Neuronal stem cell (in vitro differentiated cells): Measurements from ENCODE around the gene CEP70.

Experiments used
- DNase-seq: peaks from one replicate; pipeline ENCODE4 v3.0.0-alpha.2; 2013; ENCODE audit warnings: low spot score
- H2AFZ ChIP-seq: one replicate; pipeline ENCODE4 v1.6.1; 2013; ENCODE audit warnings: mild to moderate bottlenecking, low read length, inconsistent platforms
- H2AK5ac ChIP-seq: 2 replicates; pipeline ENCODE4 v1.6.1; 2013; ENCODE audit warnings: low read depth, mild to moderate bottlenecking, inconsistent platforms, low read length, moderate library complexity, mixed read lengths
- H2BK120ac ChIP-seq: 2 replicates; pipeline ENCODE4 v1.6.1; 2013; ENCODE audit warnings: low read depth, mild to moderate bottlenecking, inconsistent platforms, low read length, moderate library complexity, mixed read lengths
- H2BK12ac ChIP-seq: one replicate; pipeline ENCODE4 v1.6.1; 2013; ENCODE audit warnings: low read length, inconsistent platforms
- H2BK15ac ChIP-seq: 2 replicates; pipeline ENCODE4 v1.6.1; 2013; ENCODE audit warnings: mild to moderate bottlenecking, low read length, inconsistent platforms, mixed read lengths
- H2BK5ac ChIP-seq: one replicate; pipeline ENCODE4 v1.6.1; 2013; ENCODE audit warnings: inconsistent platforms, mild to moderate bottlenecking, low read length, moderate library complexity
- H3K14ac ChIP-seq: one replicate; pipeline ENCODE4 v1.6.1; 2013; ENCODE audit warnings: low read length, inconsistent platforms
- H3K18ac ChIP-seq: 2 replicates; pipeline ENCODE4 v1.6.1; 2013; ENCODE audit warnings: low read length, inconsistent platforms
- H3K23ac ChIP-seq: 2 replicates; pipeline ENCODE4 v1.6.1; 2013; ENCODE audit warnings: low read depth, mild to moderate bottlenecking, mixed read lengths, low read length, inconsistent platforms; ENCODE audit not compliant: poor library complexity
- H3K27ac ChIP-seq: replicated peaks from 3 replicates; pipeline ENCODE4 v1.5.1; 2013; ENCODE audit warnings: low read length, inconsistent platforms
- H3K27me3 ChIP-seq, 3 experiments: 2 replicates each; pipeline ENCODE4 v1.6.1; 2013; ENCODE audit warnings: low read length in 3 of 3, mild to moderate bottlenecking in 2 of 3, inconsistent platforms in 1 of 3, low read depth in 1 of 3, mixed read lengths in 1 of 3, moderate library complexity in 1 of 3; ENCODE audit not compliant: control insufficient read depth in 3 of 3, insufficient read depth in 3 of 3
- H3K36me3 ChIP-seq, 2 donors: replicated peaks in 1 of 2; 2 replicates each; pipeline ENCODE4 v1.6.1; 2013; ENCODE audit warnings: low read length in 2 of 2; ENCODE audit not compliant: control insufficient read depth in 2 of 2, insufficient read depth in 2 of 2
- H3K4ac ChIP-seq: 2 replicates; pipeline ENCODE4 v1.6.1; 2013; ENCODE audit warnings: inconsistent platforms, mild to moderate bottlenecking, low read length, moderate library complexity
- H3K4me1 ChIP-seq, 2 donors: 1 replicate in 1 of 2; 2 replicates in 1 of 2; pipeline ENCODE4 v1.6.1; 2013; ENCODE audit warnings: low read length in 2 of 2, low read depth in 1 of 2; ENCODE audit not compliant: control insufficient read depth in 2 of 2, insufficient read depth in 1 of 2
- H3K4me2 ChIP-seq: one replicate; pipeline ENCODE4 v1.6.1; 2013; ENCODE audit warnings: mild to moderate bottlenecking, low read length, inconsistent platforms; ENCODE audit not compliant: insufficient read depth, poor library complexity, severe bottlenecking
- H3K4me3 ChIP-seq, 2 donors: 2 replicates each; pipeline ENCODE4 v1.5.1; 2013; ENCODE audit warnings: low read length in 2 of 2, mild to moderate bottlenecking in 2 of 2, inconsistent platforms in 1 of 2, moderate library complexity in 1 of 2
- H3K79me1 ChIP-seq: one replicate; pipeline ENCODE4 v1.6.1; 2013; ENCODE audit warnings: low read depth, mild to moderate bottlenecking, inconsistent platforms, low read length, moderate library complexity
- H3K9ac ChIP-seq: one replicate; pipeline ENCODE4 v1.6.1; 2013; ENCODE audit warnings: mild to moderate bottlenecking, low read depth, low read length, inconsistent platforms; ENCODE audit not compliant: poor library complexity
- H3K9me3 ChIP-seq, 2 donors: replicated peaks in 1 of 2; 2 replicates each; pipeline versions ENCODE3 to v1.6.1; 2013; ENCODE audit warnings: low read length in 2 of 2, mild to moderate bottlenecking in 2 of 2, inconsistent platforms in 1 of 2, low read depth in 1 of 2, mixed read lengths in 1 of 2, moderate library complexity in 1 of 2; ENCODE audit not compliant: control insufficient read depth in 2 of 2, insufficient read depth in 1 of 2
- H4K8ac ChIP-seq: one replicate; pipeline ENCODE4 v1.6.1; 2013; ENCODE audit warnings: low read depth, mild to moderate bottlenecking, inconsistent platforms, low read length, moderate library complexity
- H4K91ac ChIP-seq: one replicate; pipeline ENCODE4 v1.6.1; 2013; ENCODE audit warnings: low read length, low read depth, mild to moderate bottlenecking, inconsistent platforms; ENCODE audit not compliant: poor library complexity
- WGBS, 2 donors: extraction: QIAGEN DNeasy Blood & Tissue Kit; methylation state at CpG; one replicate each; pipeline ENCODE4 v1.1.7; 2013; ENCODE audit warnings: missing lambda C conversion rate in 2 of 2, mixed read lengths in 1 of 2; ENCODE audit not compliant: insufficient read length in 2 of 2, insufficient replicate concordance in 1 of 2; ENCODE audit errors: extremely low coverage in 2 of 2; 5-methylcytosine and 5-hydroxymethylcytosine counted together

The CEP70 gene

DNA sequence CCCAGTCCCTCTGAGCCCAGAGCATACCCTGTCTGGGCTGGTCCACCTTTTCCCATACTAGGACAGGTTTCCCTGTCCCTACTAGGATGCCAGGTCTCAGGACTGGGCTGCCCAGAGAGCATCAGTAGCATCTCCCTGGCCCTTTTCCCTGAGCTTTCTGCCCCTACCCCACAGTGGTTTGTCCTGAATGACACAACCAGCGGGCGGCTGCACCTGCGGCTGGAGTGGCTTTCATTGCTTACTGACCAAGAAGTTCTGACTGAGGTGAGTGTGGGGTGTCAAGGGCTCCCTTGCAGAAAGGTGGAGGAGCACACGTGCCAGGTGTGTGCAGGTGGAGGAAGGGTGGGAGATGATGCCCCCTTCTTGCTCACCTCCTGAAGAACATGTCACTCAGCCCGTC, 126.1 kb downstream of the CEP70 start:
- no peak overlapping the region for H4K91ac ChIP-seq
- no peaks in the 10 kb centered on the region for H3K79me1 ChIP-seq
- H3K18ac ChIP-seq, result no peak overlapping the region
- no peaks in the 10 kb centered on the region for H3K4me1 ChIP-seq
- H4K8ac ChIP-seq, result no peak overlapping the region
- peak overlapping the region; percentile 71 for H2AK5ac ChIP-seq
- no peak overlapping the region for H3K27ac ChIP-seq
- no CpG with 5 or more reads among the region's 5 CpGs for WGBS, 2 donors
- no peak overlapping the region for H2BK12ac ChIP-seq
- peak overlapping the region; percentile 30 for H3K23ac ChIP-seq
- no peaks in the 10 kb centered on the region for H3K36me3 ChIP-seq
- no peak overlapping the region for H3K9ac ChIP-seq
- H3K27me3 ChIP-seq, result peaks cover 0 to 18% (median 0%) of the 10 kb centered on the region in 3 experiments
- H2BK120ac ChIP-seq, result no peak overlapping the region
- no peak for DNase-seq
- no peak overlapping the region for H3K14ac ChIP-seq
- H2AFZ ChIP-seq, result no peak overlapping the region
- H2BK15ac ChIP-seq, result no peak overlapping the region
- no peak overlapping the region for H3K4me2 ChIP-seq
- H3K9me3 ChIP-seq, result no peaks in the 10 kb centered on the region
- H3K4ac ChIP-seq, result no peak overlapping the region
- H3K4me3 ChIP-seq, result no peak overlapping the region
- no peak overlapping the region for H2BK5ac ChIP-seq

DNA sequence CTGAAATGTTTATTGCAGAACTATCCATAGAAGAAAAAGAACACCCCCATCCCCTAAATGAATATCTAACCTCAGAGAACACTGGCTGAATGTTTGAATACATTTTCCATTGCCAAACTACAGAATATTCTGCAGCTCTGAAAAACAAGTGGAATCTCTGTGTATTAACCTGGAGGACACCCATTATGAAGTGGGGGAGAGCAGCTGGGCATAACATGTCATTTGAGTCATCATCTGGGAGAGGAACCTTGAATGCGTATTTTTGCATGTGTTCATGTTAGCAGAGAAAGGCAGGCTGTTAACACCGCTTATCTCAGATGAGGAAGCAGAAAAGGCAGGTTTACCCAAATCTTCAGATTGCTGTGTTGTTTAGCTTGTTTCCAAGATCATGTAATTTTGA, 128.1 kb downstream of the CEP70 start:
- Histone ChIP-seq H3K9me3 (no peaks in the 10 kb centered on the region), H3K4ac (no peak overlapping the region), H3K9ac (no peak overlapping the region), H2BK12ac (no peak overlapping the region), H2AK5ac (no peak overlapping the region), H3K23ac (no peak overlapping the region), H3K27me3 (peaks cover 0 to 15% (median 0%) of the 10 kb centered on the region in 3 experiments), H3K14ac (no peak overlapping the region), H3K4me2 (no peak overlapping the region), H3K79me1 (no peaks in the 10 kb centered on the region), H3K4me3 (no peak overlapping the region), H2AFZ (no peak overlapping the region), H2BK15ac (no peak overlapping the region), H3K18ac (no peak overlapping the region), H2BK120ac (no peak overlapping the region), H4K8ac (no peak overlapping the region), H2BK5ac (no peak overlapping the region), H3K27ac (no peak overlapping the region), H3K4me1 (no peaks in the 10 kb centered on the region), H3K36me3 (no peaks in the 10 kb centered on the region), H4K91ac (no peak overlapping the region)
- WGBS, 2 donors, result no CpG with 5 or more reads among the region's 2 CpGs
- no peak for DNase-seq

DNA sequence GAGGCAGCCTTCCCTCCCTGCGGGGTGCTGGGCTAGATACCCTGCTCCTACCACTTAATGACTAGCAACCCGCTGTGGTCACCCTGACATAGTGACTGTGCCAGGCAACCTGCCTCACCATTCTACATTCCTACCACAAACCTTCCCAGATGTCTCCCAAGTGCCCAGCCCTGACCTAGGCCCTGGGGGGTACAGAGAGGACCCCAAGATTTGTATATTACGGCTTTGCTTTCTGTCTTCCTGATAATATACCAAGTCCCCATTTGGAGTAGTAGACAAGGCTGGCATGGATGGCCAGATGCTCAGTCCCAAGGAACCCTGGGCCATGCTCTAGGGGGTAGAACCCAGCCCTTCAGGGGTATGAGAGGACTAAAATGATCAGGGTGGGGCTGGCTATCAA, 128.6 kb downstream of the CEP70 start:
- Histone ChIP-seq H2BK5ac (no peak overlapping the region), H2AFZ (no peak overlapping the region), H4K91ac (no peak overlapping the region), H3K27ac (no peak overlapping the region), H3K4me3 (no peak overlapping the region), H3K4ac (no peak overlapping the region), H2BK15ac (no peak overlapping the region), H3K9me3 (no peaks in the 10 kb centered on the region), H3K4me1 (no peaks in the 10 kb centered on the region), H3K9ac (no peak overlapping the region), H2BK12ac (no peak overlapping the region), H3K79me1 (no peaks in the 10 kb centered on the region), H3K23ac (no peak overlapping the region), H2AK5ac (no peak overlapping the region), H2BK120ac (no peak overlapping the region), H3K14ac (no peak overlapping the region), H4K8ac (no peak overlapping the region), H3K4me2 (no peak overlapping the region), H3K36me3 (no peaks in the 10 kb centered on the region), H3K27me3 (peaks cover 0 to 13% (median 0%) of the 10 kb centered on the region in 3 experiments), H3K18ac (no peak overlapping the region)
- DNase-seq, result no peak
- no CpG with 5 or more reads among the region's 3 CpGs for whole genome bisulfite sequencing, 2 donors

- H3K79me1 ChIP-seq, result no peaks in the 10 kb centered on the region
- H2AFZ ChIP-seq, result no peak overlapping the region
- H3K27me3 ChIP-seq, result peaks cover 0 to 13% (median 0%) of the 10 kb centered on the region in 3 experiments
- no peak for DNase-seq
- no peak overlapping the region for H3K18ac ChIP-seq
- H2BK15ac ChIP-seq, result no peak overlapping the region
- no peak overlapping the region for H3K27ac ChIP-seq
- no peak overlapping the region for H3K4me2 ChIP-seq
- H4K91ac ChIP-seq, result no peak overlapping the region
- H2BK12ac ChIP-seq, result no peak overlapping the region
- no CpG with 5 or more reads among the region's 2 CpGs for WGBS, 2 donors
- H3K14ac ChIP-seq, result no peak overlapping the region
- no peak overlapping the region for H2BK5ac ChIP-seq
- no peaks in the 10 kb centered on the region for H3K4me1 ChIP-seq
- H2AK5ac ChIP-seq, result no peak overlapping the region
- no peaks in the 10 kb centered on the region for H3K9me3 ChIP-seq
- H4K8ac ChIP-seq, result no peak overlapping the region
- H3K36me3 ChIP-seq, result no peaks in the 10 kb centered on the region
- H3K23ac ChIP-seq, result no peak overlapping the region
- no peak overlapping the region for H3K4me3 ChIP-seq
- no peak overlapping the region for H3K9ac ChIP-seq
- H2BK120ac ChIP-seq, result no peak overlapping the region
- no peak overlapping the region for H3K4ac ChIP-seq
Observed at GRCh38 chr3:138464491-138464860, 129.6 kb downstream of the CEP70 start.
